Measurements from ENCODE around the gene SKOR1.

DNA sequence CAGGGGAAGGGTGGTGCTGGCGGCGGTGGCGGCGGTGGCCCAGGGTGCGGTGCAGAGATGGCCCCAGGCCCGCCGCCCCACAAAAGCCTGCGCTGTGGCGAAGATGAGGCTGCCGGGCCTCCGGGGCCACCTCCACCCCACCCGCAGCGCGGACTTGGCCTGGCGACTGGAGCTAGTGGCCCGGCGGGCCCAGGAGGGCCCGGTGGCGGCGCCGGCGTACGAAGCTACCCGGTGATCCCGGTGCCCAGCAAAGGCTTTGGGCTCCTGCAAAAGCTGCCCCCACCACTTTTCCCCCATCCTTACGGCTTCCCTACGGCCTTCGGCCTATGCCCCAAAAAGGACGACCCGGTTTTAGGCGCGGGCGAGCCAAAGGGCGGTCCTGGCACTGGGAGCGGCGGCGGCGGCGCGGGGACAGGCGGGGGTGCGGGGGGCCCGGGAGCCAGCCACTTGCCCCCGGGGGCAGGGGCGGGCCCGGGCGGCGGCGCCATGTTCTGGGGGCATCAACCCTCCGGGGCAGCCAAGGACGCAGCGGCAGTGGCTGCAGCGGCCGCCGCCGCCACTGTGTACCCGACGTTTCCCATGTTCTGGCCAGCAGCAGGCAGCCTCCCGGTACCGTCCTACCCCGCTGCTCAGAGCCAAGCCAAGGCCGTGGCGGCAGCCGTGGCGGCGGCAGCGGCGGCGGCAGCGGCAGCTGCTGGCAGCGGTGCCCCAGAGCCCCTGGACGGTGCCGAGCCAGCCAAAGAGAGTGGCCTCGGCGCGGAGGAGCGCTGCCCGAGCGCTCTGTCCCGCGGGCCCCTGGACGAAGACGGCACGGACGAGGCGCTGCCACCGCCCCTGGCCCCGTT, 1.6 kb downstream of the SKOR1 start:
- TF ChIP-seq, protein P1, sequence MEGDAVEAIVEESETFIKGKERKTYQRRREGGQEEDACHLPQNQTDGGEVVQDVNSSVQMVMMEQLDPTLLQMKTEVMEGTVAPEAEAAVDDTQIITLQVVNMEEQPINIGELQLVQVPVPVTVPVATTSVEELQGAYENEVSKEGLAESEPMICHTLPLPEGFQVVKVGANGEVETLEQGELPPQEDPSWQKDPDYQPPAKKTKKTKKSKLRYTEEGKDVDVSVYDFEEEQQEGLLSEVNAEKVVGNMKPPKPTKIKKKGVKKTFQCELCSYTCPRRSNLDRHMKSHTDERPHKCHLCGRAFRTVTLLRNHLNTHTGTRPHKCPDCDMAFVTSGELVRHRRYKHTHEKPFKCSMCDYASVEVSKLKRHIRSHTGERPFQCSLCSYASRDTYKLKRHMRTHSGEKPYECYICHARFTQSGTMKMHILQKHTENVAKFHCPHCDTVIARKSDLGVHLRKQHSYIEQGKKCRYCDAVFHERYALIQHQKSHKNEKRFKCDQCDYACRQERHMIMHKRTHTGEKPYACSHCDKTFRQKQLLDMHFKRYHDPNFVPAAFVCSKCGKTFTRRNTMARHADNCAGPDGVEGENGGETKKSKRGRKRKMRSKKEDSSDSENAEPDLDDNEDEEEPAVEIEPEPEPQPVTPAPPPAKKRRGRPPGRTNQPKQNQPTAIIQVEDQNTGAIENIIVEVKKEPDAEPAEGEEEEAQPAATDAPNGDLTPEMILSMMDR (IDR thresholded peaks at IDR 0.05): no peak
- TF ChIP-seq POLR2A (IDR thresholded peaks at IDR 0.05): no peak
